Left forelimb (tissue), 1 donor: ENCODE results near the gene ZNF268.
A peak's percentile ranks its signal among the peaks of the same experiment; 100 is the strongest.

Source experiments
- DNase-seq: peaks from one replicate; pipeline ENCODE4 v3.0.0-alpha.2; 2018; ENCODE audit warnings: low spot score

Gene ZNF268

DNA sequence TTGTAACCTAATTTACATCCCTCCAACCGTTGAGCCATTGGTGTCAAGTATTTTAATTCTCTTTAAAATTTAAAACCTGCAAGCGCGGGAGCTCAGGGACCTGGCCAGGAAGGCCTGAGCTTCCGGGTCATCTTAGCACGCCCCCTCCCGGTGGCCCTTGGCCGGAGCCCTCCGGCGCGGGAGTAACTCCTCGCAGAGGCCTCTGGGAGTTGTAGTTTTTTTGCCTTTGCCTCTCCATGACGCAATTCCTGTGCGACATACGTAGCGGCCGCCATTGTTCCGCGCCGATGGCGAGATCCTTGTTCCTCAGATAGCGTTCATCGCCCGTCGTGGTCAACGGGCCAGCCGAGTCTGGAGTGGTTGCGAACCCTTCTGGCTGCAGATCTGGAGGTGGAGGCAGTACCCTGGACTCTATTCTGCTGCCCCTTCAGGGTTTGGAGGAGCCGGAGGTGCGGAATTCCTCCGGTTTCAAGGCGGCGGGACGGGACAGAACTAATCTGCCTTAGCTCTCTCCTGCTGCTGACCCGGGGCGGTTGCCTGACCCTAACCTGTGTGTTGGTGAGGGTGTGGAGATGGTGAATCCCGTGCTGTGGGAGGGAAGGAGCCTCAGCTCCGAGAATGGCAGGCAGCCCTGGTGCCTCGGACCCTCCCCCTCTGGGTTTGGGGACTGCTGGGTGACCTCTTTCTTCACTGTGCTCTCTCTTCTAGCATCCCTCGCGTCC is at the start of gene ZNF268:
ZNF268 (plus strand) TSS at position 258 of the 722 bp plus-strand sequence. CDS start 503 bp downstream, outside the sequence.
- DNase-seq, result peak; percentile 91

DNA sequence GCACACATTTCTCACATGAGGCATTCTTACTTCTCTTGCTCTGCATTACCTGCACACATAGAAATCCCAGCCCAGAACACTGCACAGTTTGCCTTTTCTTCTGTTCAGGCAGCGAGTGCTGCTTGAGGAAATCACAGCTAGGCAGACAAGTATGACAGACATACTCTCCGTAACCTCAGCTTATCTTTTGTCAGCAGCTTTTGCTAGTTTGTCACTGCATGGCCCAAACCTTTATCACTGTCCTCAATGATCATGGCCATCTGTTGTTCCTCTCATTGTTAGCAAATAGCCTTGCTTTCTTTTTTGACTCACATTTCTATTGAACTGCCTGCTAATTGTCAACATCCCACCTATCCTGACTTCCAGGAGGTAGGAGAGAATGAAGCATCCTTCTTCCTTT is 45.5 kb upstream of the ZNF268 start:
- no peak for DNase-seq

DNA sequence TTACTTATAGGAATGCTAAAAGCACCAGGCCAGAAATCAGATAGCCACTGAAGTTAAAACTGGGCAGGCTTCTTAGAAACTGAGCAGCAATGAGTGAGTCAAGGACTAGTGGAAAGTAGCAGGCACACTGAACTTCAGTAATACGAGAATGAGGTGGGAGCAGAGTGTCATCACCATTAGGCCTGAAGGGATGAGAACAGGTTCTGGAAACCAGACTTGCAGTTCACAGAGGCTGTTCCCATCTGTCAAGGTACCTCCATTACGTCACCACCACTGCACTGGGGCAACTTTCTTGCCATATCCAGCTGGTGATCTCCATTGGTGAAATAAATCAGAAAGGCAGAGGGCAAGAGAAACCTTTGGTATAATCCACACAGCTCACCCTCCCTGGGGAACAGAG is 35.3 kb upstream of the ZNF268 start:
- no peak for DNase-seq

DNA sequence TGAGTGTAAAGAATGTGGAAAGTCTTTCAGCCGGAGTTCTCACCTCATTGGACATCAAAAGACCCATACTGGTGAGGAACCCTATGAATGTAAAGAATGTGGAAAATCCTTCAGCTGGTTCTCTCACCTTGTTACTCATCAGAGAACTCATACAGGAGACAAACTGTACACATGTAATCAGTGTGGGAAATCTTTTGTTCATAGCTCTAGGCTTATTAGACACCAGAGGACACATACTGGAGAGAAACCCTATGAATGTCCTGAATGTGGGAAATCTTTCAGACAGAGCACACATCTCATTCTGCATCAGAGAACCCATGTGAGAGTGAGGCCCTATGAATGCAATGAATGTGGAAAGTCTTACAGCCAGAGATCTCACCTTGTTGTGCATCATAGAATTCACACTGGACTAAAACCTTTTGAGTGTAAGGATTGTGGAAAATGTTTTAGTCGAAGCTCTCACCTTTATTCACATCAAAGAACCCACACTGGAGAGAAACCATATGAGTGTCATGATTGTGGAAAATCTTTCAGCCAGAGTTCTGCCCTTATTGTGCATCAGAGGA is 25.1 kb upstream of the ZNF268 start:
- DNase-seq, result no peak

DNA sequence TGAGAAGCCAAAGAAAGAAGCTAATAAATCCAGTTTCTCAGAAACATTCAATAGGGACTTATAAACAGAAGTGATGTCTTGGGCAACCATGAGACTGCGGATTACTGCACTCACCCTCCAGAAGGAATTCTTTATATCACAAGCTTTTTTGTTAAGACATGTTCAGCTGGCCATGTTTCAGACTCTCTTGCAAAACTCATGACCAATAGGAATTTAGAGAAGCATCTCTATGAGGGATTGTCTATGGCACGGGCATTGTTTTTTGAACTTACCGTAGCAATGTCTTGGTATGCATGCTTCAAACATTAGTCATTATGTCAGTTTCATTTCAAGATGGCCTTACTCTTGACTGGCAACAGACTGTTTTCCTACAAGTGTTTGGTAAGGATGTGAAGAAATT is 15.5 kb upstream of the ZNF268 start:
- DNase-seq, result no peak

DNA sequence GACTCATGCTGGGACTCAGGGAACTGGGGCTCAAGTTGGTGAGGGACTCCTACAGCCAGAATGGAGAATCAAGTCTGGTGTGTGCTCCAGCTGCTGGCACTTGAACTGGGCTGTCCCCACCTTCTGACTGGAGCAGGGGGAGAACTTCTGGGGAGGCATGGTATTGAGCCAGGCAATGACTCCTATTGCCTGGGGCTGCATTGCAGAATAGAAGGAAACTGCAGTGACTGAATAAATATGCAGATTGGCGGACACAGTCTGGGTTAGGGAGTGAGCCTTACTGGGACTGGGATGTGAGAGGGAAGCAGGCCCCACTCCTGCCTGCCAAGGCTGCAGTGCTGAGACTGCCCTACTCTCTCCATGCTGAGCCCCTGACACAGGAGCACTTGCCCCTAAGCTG is 8.8 kb upstream of the ZNF268 start:
- no peak for DNase-seq

DNA sequence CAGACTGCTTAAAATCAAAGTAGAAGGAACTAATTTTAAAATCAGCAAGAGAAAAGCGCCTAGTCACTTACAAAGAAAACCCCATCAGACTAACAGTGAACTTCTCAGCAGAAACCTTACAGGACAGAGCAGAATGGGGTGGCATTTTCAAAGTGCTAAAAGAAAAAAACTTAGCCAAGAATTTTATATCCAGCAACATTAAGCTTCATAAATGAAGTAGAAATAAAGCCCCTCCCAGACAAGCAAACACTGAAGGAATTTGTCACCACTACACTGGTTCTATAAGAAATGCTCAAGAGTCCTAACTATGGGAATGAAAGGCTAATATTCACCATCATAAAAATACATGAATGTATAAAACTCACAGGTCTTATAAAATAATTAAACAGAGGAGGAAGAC is 6.4 kb upstream of the ZNF268 start:
- no peak for DNase-seq

DNA sequence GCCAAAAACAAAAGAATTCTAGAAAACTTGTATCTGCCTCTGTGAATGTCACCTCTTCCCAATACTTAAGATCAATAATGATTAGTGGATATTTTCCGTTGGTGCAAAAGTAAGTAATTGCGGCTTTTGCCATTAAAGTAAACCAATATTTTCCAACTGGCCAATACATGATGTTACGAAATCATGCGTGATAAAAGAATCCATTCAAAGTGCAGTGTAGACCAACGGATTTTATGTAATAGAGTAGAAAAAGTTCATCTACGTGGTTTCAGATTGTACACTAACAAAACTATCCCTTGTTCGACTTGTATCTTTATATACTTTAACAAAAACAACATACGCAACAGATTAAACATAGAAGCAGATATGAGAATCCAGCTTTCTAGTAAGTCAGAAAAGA is 626 bp upstream of the ZNF268 start:
- no peak for DNase-seq

DNA sequence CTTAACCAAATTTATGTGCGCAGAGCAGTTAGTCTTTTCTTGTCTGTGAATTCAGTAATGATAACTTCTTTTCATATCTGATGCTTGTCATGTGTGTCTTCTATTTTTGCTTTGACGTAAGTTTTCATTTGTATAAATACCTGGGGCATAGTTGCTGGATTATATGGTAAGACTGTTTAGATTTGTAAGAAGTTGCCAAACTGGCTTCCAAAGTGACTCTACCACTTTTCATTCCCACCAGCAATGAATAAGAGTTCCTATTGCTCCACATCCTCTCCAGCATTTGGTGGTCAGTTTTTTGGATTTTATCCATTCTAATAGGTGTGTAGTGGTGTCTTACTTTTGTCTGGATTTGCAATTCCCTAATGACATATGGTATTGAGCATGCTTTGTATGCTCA is 8.9 kb downstream of the ZNF268 start:
- DNase-seq, result no peak

DNA sequence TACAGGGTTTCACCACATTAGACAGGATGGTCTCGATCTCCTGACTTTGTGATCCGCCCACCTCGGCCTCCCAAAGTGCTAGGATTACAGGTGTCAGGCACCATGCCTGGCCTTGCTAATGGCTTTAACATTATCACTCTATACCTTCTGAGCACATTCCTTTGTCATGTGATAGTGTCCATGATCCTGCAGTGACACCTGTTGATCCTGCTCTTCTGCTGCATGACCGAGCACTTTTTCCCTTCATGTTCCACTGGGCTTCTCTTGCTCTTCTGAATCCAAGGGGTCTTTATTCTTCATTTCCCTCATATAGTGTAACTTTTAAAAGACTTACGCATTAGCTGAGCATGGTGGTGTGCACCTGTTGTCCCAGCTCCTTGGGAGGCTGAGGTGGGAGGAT is 11.6 kb downstream of the ZNF268 start:
- DNase-seq, result no peak

DNA sequence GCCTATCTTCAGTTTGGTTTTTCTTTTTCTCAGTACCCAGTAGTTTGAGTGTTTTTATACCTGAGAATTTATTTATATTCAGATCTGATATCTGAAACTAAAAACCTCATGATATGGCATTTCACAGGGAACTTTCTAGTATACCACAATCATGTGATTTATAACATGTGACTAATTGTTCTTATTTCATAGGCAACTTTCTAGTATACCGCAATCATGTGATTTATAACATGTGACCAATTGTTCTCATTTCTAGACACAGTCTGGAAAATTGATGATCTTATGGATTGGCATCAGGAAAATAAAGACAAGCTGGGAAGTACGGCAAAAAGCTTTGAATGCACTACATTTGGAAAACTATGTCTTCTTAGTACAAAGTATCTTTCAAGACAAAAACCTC is 20.6 kb downstream of the ZNF268 start:
- DNase-seq, result no peak

DNA sequence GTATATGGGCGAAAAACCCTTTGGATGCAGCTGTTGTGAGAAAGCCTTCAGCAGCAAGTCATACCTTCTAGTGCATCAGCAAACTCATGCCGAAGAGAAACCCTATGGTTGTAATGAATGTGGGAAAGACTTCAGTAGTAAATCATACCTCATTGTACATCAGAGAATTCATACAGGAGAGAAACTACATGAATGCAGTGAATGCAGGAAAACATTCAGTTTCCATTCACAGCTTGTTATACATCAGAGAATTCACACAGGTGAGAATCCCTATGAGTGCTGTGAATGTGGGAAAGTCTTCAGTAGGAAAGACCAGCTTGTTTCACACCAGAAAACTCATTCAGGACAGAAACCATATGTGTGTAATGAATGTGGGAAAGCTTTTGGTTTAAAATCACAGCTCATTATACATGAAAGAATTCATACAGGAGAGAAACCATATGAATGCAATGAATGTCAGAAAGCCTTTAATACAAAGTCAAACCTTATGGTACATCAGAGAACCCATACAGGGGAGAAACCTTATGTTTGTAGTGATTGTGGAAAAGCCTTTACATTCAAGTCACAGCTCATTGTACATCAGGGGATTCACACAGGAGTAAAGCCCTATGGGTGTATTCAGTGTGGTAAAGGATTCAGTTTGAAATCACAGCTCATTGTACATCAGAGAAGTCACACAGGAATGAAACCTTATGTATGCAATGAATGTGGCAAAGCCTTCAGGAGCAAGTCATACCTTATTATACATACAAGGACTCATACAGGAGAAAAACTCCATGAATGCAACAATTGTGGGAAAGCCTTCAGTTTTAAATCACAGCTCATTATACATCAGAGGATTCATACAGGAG is 21.4 kb downstream of the ZNF268 start:
- DNase-seq, result no peak

DNA sequence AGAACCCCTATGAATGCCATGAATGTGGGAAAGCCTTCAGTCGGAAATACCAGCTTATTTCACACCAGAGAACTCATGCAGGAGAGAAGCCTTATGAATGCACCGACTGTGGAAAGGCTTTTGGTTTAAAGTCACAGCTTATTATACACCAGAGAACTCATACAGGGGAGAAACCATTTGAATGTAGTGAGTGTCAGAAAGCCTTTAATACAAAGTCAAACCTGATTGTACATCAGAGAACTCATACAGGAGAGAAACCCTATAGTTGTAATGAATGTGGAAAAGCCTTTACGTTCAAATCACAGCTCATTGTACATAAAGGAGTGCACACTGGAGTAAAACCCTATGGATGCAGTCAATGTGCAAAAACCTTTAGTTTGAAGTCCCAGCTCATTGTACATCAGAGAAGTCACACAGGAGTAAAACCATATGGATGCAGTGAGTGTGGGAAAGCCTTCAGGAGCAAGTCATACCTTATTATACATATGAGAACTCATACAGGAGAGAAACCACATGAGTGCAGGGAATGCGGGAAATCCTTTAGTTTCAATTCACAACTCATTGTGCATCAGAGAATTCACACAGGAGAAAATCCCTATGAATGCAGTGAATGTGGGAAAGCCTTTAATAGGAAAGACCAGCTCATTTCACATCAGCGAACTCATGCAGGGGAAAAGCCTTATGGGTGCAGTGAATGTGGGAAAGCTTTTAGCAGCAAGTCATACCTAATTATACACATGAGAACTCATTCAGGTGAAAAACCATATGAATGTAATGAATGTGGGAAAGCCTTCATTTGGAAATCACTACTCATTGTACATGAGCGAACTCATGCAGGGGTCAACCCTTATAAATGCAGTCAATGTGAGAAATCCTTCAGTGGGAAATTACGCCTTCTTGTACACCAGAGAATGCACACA is 22.3 kb downstream of the ZNF268 start:
- DNase-seq, result no peak

DNA sequence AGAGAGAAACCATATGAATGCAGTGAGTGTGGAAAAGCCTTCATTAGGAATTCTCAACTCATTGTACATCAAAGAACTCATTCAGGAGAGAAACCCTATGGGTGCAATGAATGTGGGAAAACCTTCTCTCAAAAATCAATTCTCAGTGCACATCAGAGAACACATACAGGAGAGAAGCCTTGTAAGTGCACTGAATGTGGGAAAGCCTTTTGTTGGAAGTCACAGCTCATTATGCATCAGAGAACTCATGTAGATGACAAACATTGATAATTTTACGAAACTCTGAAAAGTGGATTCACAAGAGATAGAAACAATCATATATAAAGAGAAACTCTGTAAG is 22.9 kb downstream of the ZNF268 start:
- DNase-seq, result no peak

DNA sequence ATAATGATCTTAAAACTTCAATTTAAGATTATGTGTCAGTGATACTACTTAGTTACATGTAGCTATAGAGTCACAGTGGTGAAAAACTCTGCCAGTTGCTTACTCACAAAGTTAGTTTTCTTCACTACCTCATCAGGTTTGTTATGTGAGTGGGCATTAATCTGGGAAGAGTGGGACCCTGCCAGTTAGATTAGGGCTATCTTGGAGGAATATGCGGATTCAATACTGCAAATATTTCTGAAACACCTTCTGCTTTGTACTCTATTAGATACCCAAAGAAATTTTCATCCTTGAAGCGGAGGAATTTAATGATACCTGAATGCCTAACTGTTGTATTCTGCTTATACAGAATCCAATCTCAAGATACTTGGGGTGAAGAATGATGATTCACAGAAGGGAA is 25.1 kb downstream of the ZNF268 start:
- DNase-seq, result no peak

DNA sequence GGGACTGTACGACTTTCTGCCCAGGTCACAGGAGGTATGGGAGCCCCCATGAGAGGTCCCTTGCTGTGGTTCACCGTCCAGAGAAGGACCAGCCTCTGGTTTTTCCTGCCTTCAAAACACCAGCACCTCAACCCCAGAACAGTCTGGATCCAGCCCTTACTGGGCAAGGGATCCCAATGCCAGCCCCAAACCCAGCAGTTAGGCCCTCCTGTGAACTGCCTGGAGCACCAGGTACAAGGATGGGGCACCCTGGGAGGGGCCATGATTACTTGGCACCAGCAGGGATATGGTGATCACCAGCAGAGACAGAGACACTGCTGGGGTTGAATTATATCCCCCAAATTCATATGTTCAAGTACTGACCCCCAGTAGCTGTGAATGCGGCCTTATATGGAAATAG is 34.4 kb downstream of the ZNF268 start:
- DNase-seq, result no peak

DNA sequence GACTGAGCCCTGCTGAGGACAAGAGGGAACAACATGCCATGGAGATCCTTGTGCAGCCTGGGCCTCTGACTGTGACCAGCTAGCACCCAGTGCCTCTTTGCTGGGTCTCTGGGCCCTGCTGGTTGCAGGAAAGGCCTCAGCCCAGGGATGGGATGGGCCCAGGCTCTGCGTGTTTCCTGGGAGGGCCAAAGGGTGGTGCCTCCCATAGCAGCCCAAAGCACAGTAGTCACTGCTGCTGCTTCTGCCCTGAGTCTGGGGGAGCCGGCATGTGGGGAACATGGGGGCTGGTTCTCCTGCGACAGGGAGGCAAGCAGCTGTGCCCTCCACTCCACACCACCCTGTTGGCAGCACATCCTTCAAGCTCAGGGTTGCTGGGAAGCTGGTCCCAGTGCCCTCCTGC is 35.9 kb downstream of the ZNF268 start:
- no peak for DNase-seq

DNA sequence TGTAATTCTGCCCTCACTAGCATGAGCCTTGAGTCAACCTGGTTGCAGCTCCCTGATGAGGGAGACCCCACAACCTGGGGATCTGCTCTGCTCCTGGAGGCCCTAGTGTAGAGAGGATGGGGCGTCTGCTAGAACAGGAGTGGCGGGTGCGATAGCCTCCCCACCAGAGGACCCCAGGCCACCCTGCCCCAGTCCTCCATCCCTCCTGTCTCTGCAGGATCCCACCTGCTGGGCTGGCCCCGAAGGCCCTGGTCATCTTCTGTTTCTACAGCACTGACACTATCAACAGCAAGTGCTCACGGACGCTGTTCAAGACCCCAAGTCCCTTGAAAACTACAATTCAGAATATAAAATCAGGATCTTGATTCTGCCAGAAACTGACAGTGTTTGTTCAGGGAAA is 39.2 kb downstream of the ZNF268 start:
- no peak for DNase-seq

DNA sequence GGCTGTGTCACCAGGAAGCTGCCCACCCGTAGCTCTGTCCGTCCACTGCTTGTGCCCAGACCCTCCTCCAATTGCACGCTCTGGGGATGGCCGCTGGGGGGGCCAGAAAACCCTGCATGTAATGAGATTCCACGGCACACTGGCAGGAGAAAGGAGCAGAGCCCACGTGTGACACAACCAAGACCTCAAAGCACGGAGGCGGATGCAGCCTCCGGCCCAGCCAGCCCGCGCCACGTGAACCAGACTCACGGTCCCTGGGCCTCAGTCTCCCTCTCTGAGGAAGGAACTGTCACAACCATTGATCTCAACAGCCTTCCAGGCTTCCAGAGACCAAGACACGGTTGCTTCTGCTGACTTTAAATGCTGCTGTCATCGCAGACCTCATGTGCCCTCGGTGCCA is 39.9 kb downstream of the ZNF268 start:
- DNase-seq, result no peak

DNA sequence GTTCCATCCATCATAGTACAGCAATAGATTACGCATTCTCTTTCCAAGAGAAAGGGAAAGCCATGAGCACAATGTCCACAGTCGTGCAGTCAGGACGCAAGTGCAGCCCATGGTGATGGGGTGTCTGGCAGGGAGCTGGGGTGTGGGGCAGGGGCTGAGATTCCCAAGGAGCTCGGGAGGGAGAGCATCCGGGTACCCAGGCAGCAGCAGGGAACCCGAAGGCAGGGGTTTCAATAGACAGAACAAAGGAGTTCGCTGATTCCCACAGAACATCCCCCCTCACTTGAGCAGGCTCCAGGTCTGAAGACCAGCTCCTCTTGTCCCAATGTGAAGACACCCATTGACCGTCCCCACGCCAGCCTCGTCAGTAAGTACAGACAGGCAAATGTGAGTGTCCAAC is 40.9 kb downstream of the ZNF268 start:
- DNase-seq, result no peak

DNA sequence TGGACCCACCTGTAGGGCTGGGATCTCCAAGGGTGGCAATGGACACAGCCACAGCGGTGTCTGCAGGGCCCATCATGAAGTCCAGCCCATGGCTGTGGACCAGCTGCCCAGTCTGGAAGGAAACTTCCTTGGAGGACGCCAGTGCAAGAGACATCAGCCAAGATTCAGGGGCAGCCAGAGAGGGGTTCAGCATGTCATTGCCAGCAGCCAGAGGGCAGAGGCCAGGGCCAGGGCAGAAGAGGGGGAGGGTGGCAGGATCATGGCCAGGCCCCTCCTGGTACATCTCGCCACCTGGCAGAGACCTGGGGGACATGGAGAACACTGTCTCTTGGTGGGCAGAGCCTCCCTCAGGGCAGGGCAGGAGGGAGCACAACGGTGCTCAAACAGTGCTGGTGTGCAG is 44.2 kb downstream of the ZNF268 start:
- DNase-seq, result no peak

DNA sequence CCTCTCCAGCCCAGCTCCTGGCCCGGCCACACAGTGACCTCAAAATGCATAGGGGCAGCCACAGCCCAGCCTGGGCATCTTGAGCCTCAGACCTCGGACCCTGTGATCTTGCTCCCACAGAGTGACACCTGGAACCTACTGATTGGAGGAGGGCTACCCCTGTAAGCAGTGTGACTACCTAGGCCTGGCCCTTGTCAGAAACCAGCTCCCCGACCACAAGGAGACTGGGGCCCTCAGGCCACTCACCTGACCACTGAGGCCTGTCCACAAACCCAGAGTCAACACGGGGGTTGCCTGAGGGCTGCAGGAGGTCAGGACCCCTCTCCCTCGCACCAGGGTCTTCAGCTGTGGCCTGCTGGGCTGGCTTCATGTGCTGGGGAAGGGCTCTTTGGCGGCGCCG is 45.4 kb downstream of the ZNF268 start:
- no peak for DNase-seq
